Cardiac muscle cell (in vitro differentiated cells and primary cell): Measurements from ENCODE around the gene FXYD4. TPM values are rescaled to one million over a fixed set of nuclear protein-coding genes. Genes with fewer than 3 reads are reported as not detected.

Experiments used
- DNase-seq, 2 donors: peaks; one replicate each; pipeline versions ENCODE4 v3.0.0 to v3.0.0-alpha.2; 2010 to 2017; ENCODE audit warnings: low read depth in 1 of 2, low spot score in 1 of 2
- H3K27ac ChIP-seq: fragments of 200-600 bp; sonication (generic); 2 replicates; pipeline ENCODE4 v1.5.1; 2016
- H3K27me3 ChIP-seq: fragments of 200-600 bp; sonication (generic); 2 replicates; pipeline ENCODE4 v1.6.0; 2016; ENCODE audit warnings: control low read depth
- H3K36me3 ChIP-seq: fragments of 200-600 bp; sonication (generic); 2 replicates; pipeline ENCODE4 v1.5.1; 2016; ENCODE audit warnings: control low read depth
- H3K4me1 ChIP-seq: fragments of 200-600 bp; sonication (generic); 2 replicates; pipeline ENCODE4 v1.8.1; 2017; ENCODE audit warnings: low read depth, mild to moderate bottlenecking, mixed run types
- H3K4me3 ChIP-seq: fragments of 200-600 bp; sonication (generic); 2 replicates; pipeline ENCODE4 v1.5.1; 2016; ENCODE audit warnings: mild to moderate bottlenecking
- H3K9me3 ChIP-seq: fragments of 200-600 bp; sonication (generic); 2 replicates; pipeline ENCODE4 v1.5.1; 2017; ENCODE audit warnings: low read depth, mild to moderate bottlenecking, control low read depth
- polyA plus RNA-seq: library from polyadenylated mRNA; unstranded; fragments of >200 nt; fragmentation: Nextera tagmentation; extraction: Ambion mirVana; gene quantifications from 2 replicates; pipeline ENCODE4 v1.2.1, GENCODE V29; 2016
- total RNA-seq: library from RNA; depleted of rRNA; stranded (reverse); fragments of >200 nt; gene quantifications from 2 replicates; pipeline ENCODE4 v1.2.3, GENCODE V29; 2016
- TF ChIP-seq, protein P1 (sequence below): IDR thresholded peaks from 2 replicates; pipeline ENCODE4 v1.5.1; 2012; ENCODE audit warnings: low read depth, mild to moderate bottlenecking, low read length

Gene FXYD4
- total and polyA plus RNA-seq, 2 experiments from 2014 or later = not detected

DNA sequence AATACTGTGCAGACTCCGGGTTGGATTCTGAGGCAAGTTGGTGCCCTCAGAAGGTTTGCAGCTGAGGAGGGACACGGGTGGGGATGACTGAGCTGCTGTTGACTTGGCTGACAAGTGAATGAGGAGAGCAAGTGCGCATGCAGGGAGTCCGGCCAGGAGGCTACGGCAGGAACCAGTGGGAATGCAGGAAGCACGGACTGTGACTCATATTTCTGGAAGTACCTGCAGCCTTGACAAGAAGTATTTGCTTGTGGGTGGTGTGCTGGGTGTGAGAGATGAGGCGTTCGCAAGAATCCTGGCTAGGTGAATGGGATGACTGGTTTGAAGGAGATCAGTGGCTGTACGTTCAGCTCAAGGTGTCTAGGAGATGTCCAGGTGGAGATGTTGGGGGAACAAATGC lies 30.8 kb upstream of the FXYD4 start:
- TF ChIP-seq, protein P1, sequence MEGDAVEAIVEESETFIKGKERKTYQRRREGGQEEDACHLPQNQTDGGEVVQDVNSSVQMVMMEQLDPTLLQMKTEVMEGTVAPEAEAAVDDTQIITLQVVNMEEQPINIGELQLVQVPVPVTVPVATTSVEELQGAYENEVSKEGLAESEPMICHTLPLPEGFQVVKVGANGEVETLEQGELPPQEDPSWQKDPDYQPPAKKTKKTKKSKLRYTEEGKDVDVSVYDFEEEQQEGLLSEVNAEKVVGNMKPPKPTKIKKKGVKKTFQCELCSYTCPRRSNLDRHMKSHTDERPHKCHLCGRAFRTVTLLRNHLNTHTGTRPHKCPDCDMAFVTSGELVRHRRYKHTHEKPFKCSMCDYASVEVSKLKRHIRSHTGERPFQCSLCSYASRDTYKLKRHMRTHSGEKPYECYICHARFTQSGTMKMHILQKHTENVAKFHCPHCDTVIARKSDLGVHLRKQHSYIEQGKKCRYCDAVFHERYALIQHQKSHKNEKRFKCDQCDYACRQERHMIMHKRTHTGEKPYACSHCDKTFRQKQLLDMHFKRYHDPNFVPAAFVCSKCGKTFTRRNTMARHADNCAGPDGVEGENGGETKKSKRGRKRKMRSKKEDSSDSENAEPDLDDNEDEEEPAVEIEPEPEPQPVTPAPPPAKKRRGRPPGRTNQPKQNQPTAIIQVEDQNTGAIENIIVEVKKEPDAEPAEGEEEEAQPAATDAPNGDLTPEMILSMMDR = no peak
- no peak for DNase-seq
- H3K9me3 ChIP-seq = no peaks in the 10 kb centered on the region
- no peaks in the 10 kb centered on the region for H3K36me3 ChIP-seq
- H3K27me3 ChIP-seq = no peaks in the 10 kb centered on the region
- H3K27ac ChIP-seq = no peak overlapping the region
- no peak overlapping the region for H3K4me3 ChIP-seq
- no peaks in the 10 kb centered on the region for H3K4me1 ChIP-seq

DNA sequence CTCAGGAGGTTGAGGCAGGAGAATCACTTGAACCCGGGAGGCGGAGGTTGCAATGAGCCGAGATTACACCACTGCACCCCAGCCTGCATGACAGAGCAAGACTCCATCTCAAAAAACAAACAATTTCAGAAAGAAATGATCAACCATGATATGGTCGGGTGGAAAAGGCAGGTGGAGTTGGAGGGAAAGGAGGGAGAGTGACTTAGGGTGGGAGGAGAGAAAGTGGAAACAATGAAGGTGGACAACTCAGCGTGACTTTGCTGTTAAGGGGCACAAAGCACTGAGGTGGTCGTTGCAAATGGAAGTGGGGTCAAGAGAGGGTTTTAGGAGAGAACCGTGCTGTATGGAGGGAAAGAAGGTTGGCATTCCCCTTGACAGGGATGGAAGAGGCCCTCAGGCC lies 30.0 kb upstream of the FXYD4 start:
- Histone ChIP-seq H3K9me3 (no peaks in the 10 kb centered on the region), H3K36me3 (no peaks in the 10 kb centered on the region), H3K4me1 (no peaks in the 10 kb centered on the region)

DNA sequence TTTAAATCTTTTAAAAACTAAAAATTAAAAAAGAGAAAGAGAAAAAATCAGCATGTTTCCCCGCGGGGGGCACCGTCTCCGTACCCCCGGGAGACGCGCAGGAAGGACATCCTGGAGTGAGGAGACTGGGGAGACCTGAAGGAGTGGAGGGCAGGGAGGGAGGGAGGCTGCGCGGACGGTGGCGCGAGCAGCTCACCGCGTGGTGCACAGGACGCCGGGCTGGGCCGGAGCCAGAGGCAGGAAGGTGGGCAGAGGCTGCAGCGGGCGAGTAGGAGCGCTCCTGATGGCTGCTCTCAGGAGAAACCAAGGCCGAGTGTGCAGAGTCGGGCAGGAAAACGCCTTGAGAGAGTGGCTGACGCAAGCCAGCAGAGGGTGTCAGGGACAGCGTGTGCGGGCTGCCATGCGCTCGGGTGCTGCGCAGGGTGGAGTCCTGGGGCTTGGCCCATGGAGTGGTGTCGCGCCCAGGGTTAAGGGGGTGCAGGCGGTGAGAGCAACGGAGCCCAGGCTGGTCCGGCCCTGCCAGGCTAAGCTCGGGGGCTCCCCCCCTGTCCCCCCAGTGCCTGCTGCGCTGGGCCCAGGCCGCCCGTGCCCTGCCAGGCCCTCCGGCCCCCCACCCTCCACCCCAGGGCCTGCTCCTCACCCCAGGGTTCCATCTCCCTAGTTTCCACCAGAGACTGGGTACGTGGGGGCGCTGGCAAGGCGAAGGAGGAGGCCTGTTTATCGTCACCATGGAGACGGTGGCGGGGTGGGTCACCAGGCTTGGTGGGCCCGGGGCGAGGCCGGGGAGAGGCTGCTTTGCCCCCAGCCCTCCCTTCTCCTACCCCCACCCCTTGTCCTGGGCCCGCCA lies 28.9 kb upstream of the FXYD4 start:
- Histone ChIP-seq H3K4me1 (no peaks in the 10 kb centered on the region), H3K4me3 (no peak overlapping the region)

More for the DNA sequence above, 30.0 kb upstream of the FXYD4 start:
- Histone ChIP-seq H3K27ac (no peak overlapping the region), H3K4me3 (no peak overlapping the region), H3K27me3 (no peaks in the 10 kb centered on the region)
- TF ChIP-seq, protein P1 = no peak
- DNase-seq = no peak

DNA sequence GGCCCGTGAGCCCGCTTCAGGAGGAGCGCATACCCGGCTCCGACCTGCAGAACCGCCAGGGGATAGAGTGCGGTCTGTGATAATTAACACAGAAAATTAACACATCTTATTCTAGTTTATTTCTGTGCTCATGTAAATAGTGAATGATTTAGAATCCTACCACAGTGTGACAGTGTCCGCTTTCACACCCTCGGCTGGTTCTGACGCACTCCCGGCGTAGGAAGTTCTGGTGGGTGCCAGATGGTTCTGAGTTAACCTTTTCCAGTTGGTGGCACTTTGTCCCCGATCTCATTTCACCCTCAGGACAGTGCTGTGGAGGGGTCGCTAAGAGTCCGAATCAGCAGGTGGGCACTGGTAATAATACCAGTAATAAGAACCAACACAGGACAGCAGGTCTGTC lies 28.3 kb upstream of the FXYD4 start:
- H3K36me3 ChIP-seq = no peaks in the 10 kb centered on the region
- DNase-seq = no peak
- no peaks in the 10 kb centered on the region for H3K4me1 ChIP-seq
- TF ChIP-seq, protein P1 = no peak
- no peak overlapping the region for H3K27ac ChIP-seq
- H3K4me3 ChIP-seq = no peak overlapping the region
- H3K9me3 ChIP-seq = no peaks in the 10 kb centered on the region
- no peaks in the 10 kb centered on the region for H3K27me3 ChIP-seq

More for the DNA sequence above, 28.9 kb upstream of the FXYD4 start:
- DNase-seq = no peak
- Histone ChIP-seq H3K36me3 (no peaks in the 10 kb centered on the region), H3K27me3 (no peaks in the 10 kb centered on the region), H3K27ac (no peak overlapping the region), H3K9me3 (no peaks in the 10 kb centered on the region)
- TF ChIP-seq, protein P1 = no peak

DNA sequence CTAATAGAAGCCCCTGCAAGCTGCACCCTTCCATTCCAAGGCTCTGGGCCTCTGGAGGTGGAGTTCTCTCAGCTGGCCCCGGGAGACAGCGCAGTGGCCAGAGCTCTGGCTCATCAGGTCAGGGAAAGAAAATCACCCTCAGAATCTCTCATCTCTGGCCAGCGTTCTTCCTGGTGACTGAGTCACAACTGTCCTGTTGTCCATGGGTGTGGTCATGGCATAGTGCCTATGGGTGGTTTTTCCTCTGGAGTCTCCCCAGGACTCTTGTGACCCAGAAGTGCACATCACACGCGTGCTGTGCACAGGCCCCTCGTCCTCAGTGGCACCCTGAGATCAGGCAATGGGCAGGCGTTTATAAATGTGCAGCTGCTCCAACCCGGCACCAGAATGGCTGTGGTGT lies 27.4 kb upstream of the FXYD4 start:
- DNase-seq = no peak
- H3K4me1 ChIP-seq = no peaks in the 10 kb centered on the region
- no peaks in the 10 kb centered on the region for H3K36me3 ChIP-seq
- H3K4me3 ChIP-seq = no peak overlapping the region
- no peaks in the 10 kb centered on the region for H3K27me3 ChIP-seq
- H3K27ac ChIP-seq = no peak overlapping the region
- H3K9me3 ChIP-seq = no peaks in the 10 kb centered on the region
- TF ChIP-seq, protein P1 = no peak
